ENCODE results near the gene FAM117B.
"Not testable (repeated sequence)": the region's sequence is repeated elsewhere in the genome, so short reads cannot be mapped to it uniquely, and the experiment has no call there.

The FAM117B gene

DNA sequence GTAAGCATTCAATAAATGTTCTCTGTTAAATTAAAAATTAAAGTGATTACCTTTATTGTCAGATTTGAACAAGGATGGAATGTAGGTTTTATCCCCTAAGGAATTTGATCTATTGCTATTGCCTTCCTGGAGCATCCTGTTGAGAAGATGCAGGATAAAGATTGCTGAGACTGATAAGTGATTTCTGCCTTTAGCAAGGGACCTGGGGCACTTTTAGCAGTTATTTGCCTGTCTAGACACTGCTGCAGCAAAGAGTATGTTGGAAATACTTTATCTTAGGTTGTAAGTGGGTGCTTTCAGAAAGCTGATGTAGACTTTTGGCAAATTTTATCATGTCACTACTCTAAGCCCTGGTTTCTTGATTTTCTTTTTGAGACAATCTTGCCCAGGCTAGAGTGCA lies 69.5 kb downstream of the FAM117B start:
- Histone ChIP-seq H3K9me3 (ENCODE audit: severe bottlenecking) (no peaks in the 10 kb centered on the region), H3K27me3 (ENCODE audit: insufficient read depth, low read depth, severe bottlenecking) (no peaks in the 10 kb centered on the region), H3K36me3 (no peaks in the 10 kb centered on the region), H3K27ac (no peak overlapping the region), H3K4me3 (ENCODE audit: low read depth, low read length) (no peak overlapping the region)
- TF ChIP-seq, protein P1, sequence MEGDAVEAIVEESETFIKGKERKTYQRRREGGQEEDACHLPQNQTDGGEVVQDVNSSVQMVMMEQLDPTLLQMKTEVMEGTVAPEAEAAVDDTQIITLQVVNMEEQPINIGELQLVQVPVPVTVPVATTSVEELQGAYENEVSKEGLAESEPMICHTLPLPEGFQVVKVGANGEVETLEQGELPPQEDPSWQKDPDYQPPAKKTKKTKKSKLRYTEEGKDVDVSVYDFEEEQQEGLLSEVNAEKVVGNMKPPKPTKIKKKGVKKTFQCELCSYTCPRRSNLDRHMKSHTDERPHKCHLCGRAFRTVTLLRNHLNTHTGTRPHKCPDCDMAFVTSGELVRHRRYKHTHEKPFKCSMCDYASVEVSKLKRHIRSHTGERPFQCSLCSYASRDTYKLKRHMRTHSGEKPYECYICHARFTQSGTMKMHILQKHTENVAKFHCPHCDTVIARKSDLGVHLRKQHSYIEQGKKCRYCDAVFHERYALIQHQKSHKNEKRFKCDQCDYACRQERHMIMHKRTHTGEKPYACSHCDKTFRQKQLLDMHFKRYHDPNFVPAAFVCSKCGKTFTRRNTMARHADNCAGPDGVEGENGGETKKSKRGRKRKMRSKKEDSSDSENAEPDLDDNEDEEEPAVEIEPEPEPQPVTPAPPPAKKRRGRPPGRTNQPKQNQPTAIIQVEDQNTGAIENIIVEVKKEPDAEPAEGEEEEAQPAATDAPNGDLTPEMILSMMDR (IDR thresholded peaks at IDR 0.05; ENCODE audit: low read depth, low read length) = no peak
- DNase-seq = no peak

DNA sequence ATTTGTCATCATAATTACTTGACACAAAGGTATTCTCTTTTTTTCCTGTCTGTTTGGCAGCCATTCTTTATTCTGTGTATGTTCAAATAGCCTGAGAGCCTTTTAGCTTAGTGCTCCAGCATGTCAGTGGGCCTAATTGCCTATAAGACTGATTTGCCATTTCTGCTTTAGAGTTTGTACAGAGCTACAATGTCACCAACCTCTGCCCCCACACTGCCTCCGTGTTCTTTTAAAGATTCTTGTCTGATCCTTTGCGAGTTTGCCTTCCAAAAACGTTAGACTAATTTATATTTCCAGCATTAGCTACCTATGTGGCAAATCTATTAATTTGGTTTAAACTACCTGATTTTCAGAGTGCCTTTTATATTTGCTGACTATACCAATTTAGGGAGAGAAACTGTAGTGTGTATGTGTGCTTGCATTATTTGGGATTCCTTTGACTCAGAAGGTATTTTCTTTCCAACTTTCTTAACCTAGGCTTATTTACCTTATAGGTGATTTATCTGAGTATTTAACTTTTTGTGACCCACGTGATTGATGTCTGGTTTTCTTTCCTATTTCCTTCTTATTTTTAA lies 70.8 kb downstream of the FAM117B start:
- no peak for DNase-seq
- Histone ChIP-seq H3K27ac (no peak overlapping the region), H3K9me3 (ENCODE audit: severe bottlenecking) (no peaks in the 10 kb centered on the region), H3K36me3 (no peaks in the 10 kb centered on the region), H3K27me3 (ENCODE audit: insufficient read depth, low read depth, severe bottlenecking) (no peaks in the 10 kb centered on the region), H3K4me3 (ENCODE audit: low read depth, low read length) (no peak overlapping the region)
- TF ChIP-seq, protein P1 (IDR thresholded peaks at IDR 0.05; ENCODE audit: low read depth, low read length) = no peak

DNA sequence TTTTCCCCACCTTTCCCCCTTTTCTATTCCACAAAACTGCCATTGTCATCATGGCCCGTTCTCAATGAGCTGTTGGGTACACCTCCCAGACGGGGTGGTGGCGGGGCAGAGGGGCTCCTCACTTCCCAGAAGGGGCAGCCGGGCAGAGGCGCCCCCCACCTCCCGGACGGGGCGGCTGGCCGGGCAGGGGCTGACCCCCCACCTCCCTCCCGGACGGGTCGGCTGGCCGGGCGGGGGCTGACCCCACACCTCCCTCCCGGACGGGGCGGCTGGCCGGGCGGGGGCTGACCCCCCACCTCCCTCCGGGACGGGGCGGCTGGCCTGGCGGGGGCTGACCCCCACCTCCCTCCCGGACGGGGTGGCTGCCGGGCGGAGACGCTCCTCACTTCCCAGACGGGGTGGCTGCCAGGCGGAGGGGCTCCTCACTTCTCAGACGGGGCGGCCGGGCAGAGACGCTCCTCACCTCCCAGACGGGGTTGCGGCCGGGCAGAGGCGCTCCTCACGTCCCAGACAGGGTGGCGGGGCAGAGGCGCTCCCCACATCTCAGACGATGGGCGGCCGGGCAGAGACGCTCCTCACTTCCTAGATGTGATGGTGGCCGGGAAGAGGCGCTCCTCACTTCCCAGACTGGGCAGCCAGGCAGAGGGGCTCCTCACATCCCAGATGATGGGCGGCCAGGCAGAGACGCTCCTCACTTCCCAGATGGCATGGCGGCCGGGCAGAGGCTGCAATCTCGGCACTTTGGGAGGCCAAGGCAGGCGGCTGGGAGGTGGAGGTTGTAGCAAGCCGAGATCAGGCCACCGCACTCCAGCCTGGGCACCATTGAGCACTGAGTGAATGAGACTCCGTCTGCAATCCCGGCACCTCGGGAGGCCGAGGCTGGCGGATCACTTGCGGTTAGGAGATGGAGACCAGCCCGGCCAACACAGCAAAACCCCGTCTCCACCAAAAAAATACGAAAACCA lies 80.5 kb downstream of the FAM117B start:
- not testable (repeated sequence) for H3K9me3 ChIP-seq (ENCODE audit: severe bottlenecking); H3K27ac ChIP-seq; H3K27me3 ChIP-seq (ENCODE audit: insufficient read depth, low read depth, severe bottlenecking); H3K4me3 ChIP-seq (ENCODE audit: low read depth, low read length); H3K36me3 ChIP-seq; DNase-seq

DNA sequence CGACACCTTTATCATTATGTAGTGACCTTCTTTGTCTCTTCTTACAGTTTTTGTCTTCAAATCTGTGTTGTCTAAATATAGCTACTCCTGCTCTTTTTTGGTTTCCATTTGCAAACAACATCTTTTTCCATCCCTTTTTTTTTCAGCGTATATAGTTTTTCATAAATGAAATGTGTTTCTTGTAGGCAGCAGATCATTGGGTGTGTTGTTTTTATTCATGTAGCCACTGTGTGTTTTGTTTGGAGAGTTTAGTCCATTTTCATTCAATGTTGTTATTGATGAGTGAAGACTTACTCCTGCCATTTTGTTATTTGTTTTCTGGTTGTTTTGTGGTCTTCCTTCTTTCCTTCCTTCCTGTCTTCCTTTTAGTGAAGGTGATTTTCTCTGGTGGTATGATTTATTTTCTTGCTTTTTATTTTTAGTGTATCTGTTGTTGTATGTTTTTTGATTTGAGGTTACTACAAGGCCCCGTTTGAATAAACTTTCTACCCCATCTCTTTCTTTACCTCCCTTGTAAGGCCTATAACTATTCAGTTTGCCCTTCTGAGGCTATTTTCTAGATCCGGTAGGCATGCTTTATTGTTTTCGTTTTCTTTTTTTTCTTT lies 81.4 kb downstream of the FAM117B start:
- H3K9me3 ChIP-seq (ENCODE audit: severe bottlenecking) = no peaks in the 10 kb centered on the region
- no peak overlapping the region for H3K4me3 ChIP-seq (ENCODE audit: low read depth, low read length)
- no peak for DNase-seq
- H3K36me3 ChIP-seq = no peaks in the 10 kb centered on the region
- TF ChIP-seq, protein P1 (IDR thresholded peaks at IDR 0.05; ENCODE audit: low read depth, low read length) = no peak
- no peak overlapping the region for H3K27ac ChIP-seq
- H3K27me3 ChIP-seq (ENCODE audit: insufficient read depth, low read depth, severe bottlenecking) = no peaks in the 10 kb centered on the region

DNA sequence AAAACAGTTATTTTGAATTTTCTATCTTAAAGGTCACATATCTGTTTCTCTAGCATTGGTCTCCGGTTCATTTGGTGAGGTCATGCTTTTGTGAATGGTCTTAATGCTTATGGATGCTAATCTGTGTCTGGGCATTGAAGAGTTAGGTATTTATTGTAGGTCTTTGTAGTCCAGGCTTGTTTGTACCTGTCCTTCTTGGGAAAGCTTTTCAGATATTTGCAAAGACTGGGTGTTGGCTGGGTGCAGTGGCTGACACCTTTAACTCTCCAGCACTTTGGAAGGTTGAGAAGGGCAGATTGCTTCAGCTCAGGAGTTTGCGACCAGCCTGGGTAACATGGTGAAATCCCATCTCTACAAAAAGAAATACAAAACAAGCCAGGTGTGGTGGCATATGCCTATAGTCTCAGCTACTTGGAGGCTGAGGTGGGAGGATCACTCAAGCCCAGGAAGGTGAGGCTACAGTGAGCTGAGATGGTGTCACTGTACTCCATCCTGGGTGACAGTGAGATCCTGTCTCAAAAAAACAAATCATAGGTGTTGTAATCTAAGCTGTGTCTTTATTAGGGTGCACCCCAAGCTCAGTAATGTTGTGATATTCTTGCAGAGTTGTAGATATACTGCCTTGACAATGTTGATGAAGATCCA lies 82.3 kb downstream of the FAM117B start:
- no peak for DNase-seq
- Histone ChIP-seq H3K27me3 (ENCODE audit: insufficient read depth, low read depth, severe bottlenecking) (no peaks in the 10 kb centered on the region), H3K36me3 (no peaks in the 10 kb centered on the region), H3K9me3 (ENCODE audit: severe bottlenecking) (no peaks in the 10 kb centered on the region), H3K27ac (no peak overlapping the region), H3K4me3 (ENCODE audit: low read depth, low read length) (no peak overlapping the region)
- TF ChIP-seq, protein P1 (IDR thresholded peaks at IDR 0.05; ENCODE audit: low read depth, low read length) = no peak
